IMR-90 (cell line): ENCODE data around the gene ELF5. TPM values are rescaled to one million over a fixed set of nuclear protein-coding genes. Genes with fewer than 3 reads are reported as not detected.

Experiments used
- ATAC-seq: fragments of 200-7000 bp; cut with Tn5 transposase; 2 replicates; pipeline ENCODE4 v1.9.1; 2020; ENCODE audit warnings: low read depth, mild to moderate bottlenecking, moderate library complexity
- BruUV-seq: library from RNA; stranded (reverse); fragments of 400-500 nt; replicated peaks from 2 replicates; lab custom pipeline; 2021; lab: Mats Ljungman, UMichigan
- CTCF ChIA-PET: fragments of 300-600 bp; formaldehyde crosslinking; extraction: SDS; loops from one replicate; lab custom pipeline; 2021; ENCODE audit warnings: antibody characterized with exemption; lab: Yijun Ruan, JAX
- POLR2A ChIA-PET: fragments of 300-600 bp; sonication (Branson Sonifier 250); formaldehyde crosslinking; loops from one replicate; lab custom pipeline; 2022; ENCODE audit warnings: antibody characterized with exemption; ENCODE audit not compliant: unreplicated experiment; lab: Charles Lee
- DNase-seq: peaks from one replicate; pipeline ENCODE4 v3.0.0; 2013
- H2AFZ ChIP-seq: replicated peaks from 2 replicates; pipeline ENCODE3; 2013; ENCODE audit warnings: low read length, mild to moderate bottlenecking; ENCODE audit not compliant: poor library complexity
- H2AK5ac ChIP-seq: 2 replicates; pipeline ENCODE4 v1.6.1; 2013; ENCODE audit warnings: low read depth, low read length, inconsistent platforms
- H2AK9ac ChIP-seq: replicated peaks from 2 replicates; pipeline ENCODE3; 2013; ENCODE audit warnings: mild to moderate bottlenecking, low read depth, low read length, moderate library complexity; ENCODE audit not compliant: poor library complexity
- H2BK120ac ChIP-seq: 2 replicates; pipeline ENCODE4 v1.6.1; 2013; ENCODE audit warnings: low read depth, low read length, inconsistent platforms
- H2BK15ac ChIP-seq: 3 replicates; pipeline ENCODE4 v1.6.1; 2013; ENCODE audit warnings: low read depth, low read length, inconsistent platforms
- H2BK20ac ChIP-seq: 2 replicates; pipeline ENCODE4 v1.6.1; 2013; ENCODE audit warnings: low read depth, mild to moderate bottlenecking, inconsistent platforms, low read length, moderate library complexity
- H2BK5ac ChIP-seq: 2 replicates; pipeline ENCODE4 v1.6.1; 2013; ENCODE audit warnings: mild to moderate bottlenecking, low read depth, low read length, inconsistent platforms; ENCODE audit not compliant: poor library complexity, severe bottlenecking
- H3K14ac ChIP-seq: replicated peaks from 2 replicates; pipeline ENCODE4 v1.6.1; 2013; ENCODE audit warnings: low read depth, low read length, inconsistent platforms
- H3K18ac ChIP-seq: 2 replicates; pipeline ENCODE4 v1.6.1; 2013; ENCODE audit warnings: low read depth, low read length, control low read depth
- H3K23ac ChIP-seq: 2 replicates; pipeline ENCODE4 v1.6.1; 2013; ENCODE audit warnings: low read depth, low read length, inconsistent platforms
- H3K27ac ChIP-seq: 2 replicates; pipeline ENCODE4 v1.5.1; 2013; ENCODE audit warnings: mild to moderate bottlenecking, control low read depth, low read length; ENCODE audit not compliant: insufficient read depth
- H3K27me3 ChIP-seq: 2 replicates; pipeline ENCODE4 v1.6.1; 2013; ENCODE audit warnings: low read length; ENCODE audit not compliant: control insufficient read depth, insufficient read depth
- H3K36me3 ChIP-seq: 2 replicates; pipeline ENCODE4 v1.6.1; 2013; ENCODE audit warnings: low read length, mixed read lengths; ENCODE audit not compliant: control insufficient read depth, insufficient read depth
- H3K4ac ChIP-seq: 2 replicates; pipeline ENCODE4 v1.6.1; 2013; ENCODE audit warnings: low read depth, low read length, inconsistent platforms
- H3K4me1 ChIP-seq: 2 replicates; pipeline ENCODE4 v1.6.1; 2013; ENCODE audit warnings: low read length, mixed read lengths; ENCODE audit not compliant: control insufficient read depth, insufficient read depth
- H3K4me2 ChIP-seq: 2 replicates; pipeline ENCODE4 v1.6.1; 2013; ENCODE audit warnings: low read depth, mild to moderate bottlenecking, control low read depth, low read length, moderate library complexity
- H3K4me3 ChIP-seq: 2 replicates; pipeline ENCODE4 v1.5.1; 2013; ENCODE audit warnings: low read depth, mild to moderate bottlenecking, control low read depth, low read length, moderate library complexity; ENCODE audit not compliant: insufficient read depth
- H3K56ac ChIP-seq: 2 replicates; pipeline ENCODE4 v1.6.1; 2013; ENCODE audit warnings: low read length, inconsistent platforms; ENCODE audit not compliant: insufficient read depth; ENCODE audit errors: extremely low read depth
- H3K79me1 ChIP-seq, 2 experiments: 2 replicates each; pipeline ENCODE4 v1.6.1; 2013; ENCODE audit warnings: low read length in 2 of 2, inconsistent platforms in 1 of 2, low read depth in 1 of 2
- H3K9ac ChIP-seq: 2 replicates; pipeline ENCODE4 v1.6.1; 2013; ENCODE audit warnings: low read depth, low read length, control low read depth
- H3K9me1 ChIP-seq: 2 replicates; pipeline ENCODE4 v1.6.1; 2013; ENCODE audit warnings: low read length, inconsistent platforms; ENCODE audit not compliant: insufficient read depth
- H3K9me3 ChIP-seq: 2 replicates; pipeline ENCODE4 v1.6.1; 2013; ENCODE audit warnings: low read length; ENCODE audit not compliant: control insufficient read depth, insufficient read depth
- H4K20me1 ChIP-seq: 2 replicates; pipeline ENCODE4 v1.6.1; 2013; ENCODE audit warnings: low read length, inconsistent platforms; ENCODE audit not compliant: insufficient read depth
- H4K5ac ChIP-seq: 2 replicates; pipeline ENCODE4 v1.6.1; 2013; ENCODE audit warnings: mild to moderate bottlenecking, low read depth, low read length, control low read depth
- H4K8ac ChIP-seq, 2 experiments: 2 replicates each; pipeline ENCODE4 v1.6.1; 2013; ENCODE audit warnings: low read depth in 2 of 2, low read length in 2 of 2, control low read depth in 1 of 2, inconsistent platforms in 1 of 2
- H4K91ac ChIP-seq: 2 replicates; pipeline ENCODE4 v1.6.1; 2013; ENCODE audit warnings: low read depth, low read length, inconsistent platforms; ENCODE audit not compliant: insufficient read depth
- BHLHE40 ChIP-seq: fragments of 150-350 bp; IDR thresholded peaks from 2 replicates; pipeline ENCODE4 v1.6.1; 2016; ENCODE audit warnings: mild to moderate bottlenecking, low read depth, low read length
- CEBPB ChIP-seq: IDR thresholded peaks from 2 replicates; pipeline ENCODE4 v1.6.1; 2012; ENCODE audit warnings: low read depth, low read length, improper control_type of control experiment
- CHD1 ChIP-seq: IDR thresholded peaks from 2 replicates; pipeline ENCODE4 v1.6.1; 2012; ENCODE audit warnings: low read depth, low read length, improper control_type of control experiment
- CTCF ChIP-seq: conservative IDR thresholded peaks from 2 replicates; pipeline ENCODE4 v1.5.1; 2012; ENCODE audit warnings: mild to moderate bottlenecking, low read depth, low read length, improper control_type of control experiment
- ELK1 ChIP-seq: fragments of 150-350 bp; IDR thresholded peaks from 2 replicates; pipeline ENCODE4 v1.6.1; 2016; ENCODE audit warnings: low read depth, mild to moderate bottlenecking, low read length, moderate library complexity, borderline replicate concordance
- FOS ChIP-seq: fragments of 150-350 bp; IDR thresholded peaks from 2 replicates; pipeline ENCODE4 v1.6.1; 2016; ENCODE audit warnings: low read depth, low read length
- MAFK ChIP-seq: IDR thresholded peaks from 2 replicates; pipeline ENCODE4 v1.6.1; 2012; ENCODE audit warnings: low read depth, low read length, improper control_type of control experiment
- MAZ ChIP-seq: IDR thresholded peaks from 2 replicates; pipeline ENCODE4 v1.6.1; 2012; ENCODE audit warnings: low read depth, mild to moderate bottlenecking, low read length, improper control_type of control experiment, moderate library complexity, borderline replicate concordance
- MXI1 ChIP-seq: IDR thresholded peaks from 2 replicates; pipeline ENCODE4 v1.6.1; 2012; ENCODE audit warnings: low read depth, mild to moderate bottlenecking, low read length, moderate library complexity, borderline replicate concordance
- NFE2L2 ChIP-seq: fragments of 150-350 bp; IDR thresholded peaks from 2 replicates; pipeline ENCODE4 v1.6.1; 2016; ENCODE audit warnings: low read depth, mild to moderate bottlenecking, low read length
- POLR2A ChIP-seq: IDR thresholded peaks from 2 replicates; pipeline ENCODE4 v1.6.1; 2012; ENCODE audit warnings: mild to moderate bottlenecking, low read depth, low read length
- RAD21 ChIP-seq: IDR thresholded peaks from 2 replicates; pipeline ENCODE4 v1.6.1; 2012; ENCODE audit warnings: low read length, improper control_type of control experiment
- RCOR1 ChIP-seq: IDR thresholded peaks from 2 replicates; pipeline ENCODE4 v1.6.1; 2012; ENCODE audit warnings: mild to moderate bottlenecking, low read length, improper control_type of control experiment; ENCODE audit not compliant: insufficient replicate concordance
- RFX5 ChIP-seq: IDR thresholded peaks from 2 replicates; pipeline ENCODE4 v1.8.0; 2012; ENCODE audit warnings: low read depth, mild to moderate bottlenecking, low read length, moderate library complexity
- SMC3 ChIP-seq: fragments of 150-350 bp; IDR thresholded peaks from 2 replicates; pipeline ENCODE4 v1.6.1; 2016; ENCODE audit warnings: low read depth, mild to moderate bottlenecking, antibody characterized with exemption, low read length, moderate library complexity
- USF2 ChIP-seq: fragments of 150-350 bp; IDR thresholded peaks from 2 replicates; pipeline ENCODE4 v1.6.1; 2017; ENCODE audit warnings: mild to moderate bottlenecking, antibody characterized with exemption, low read length, low read depth
- WGBS, 2 experiments: methylation state at CpG; one replicate each; pipeline versions ENCODE4 v1.1.5 to v1.1.7; 2013; ENCODE audit warnings: missing lambda C conversion rate in 2 of 2; ENCODE audit not compliant: insufficient read length in 1 of 2; ENCODE audit errors: extremely low coverage in 2 of 2; 5-methylcytosine and 5-hydroxymethylcytosine counted together
- dilution Hi-C: fragments of 300-500 bp; cut with HindIII; formaldehyde crosslinking; loops from one replicate; pipeline ENCODE4 v1.14.3; 2018; ENCODE audit warnings: low sequenced_read_pairs; ENCODE audit not compliant: unreplicated experiment
- in situ Hi-C: fragments of 300-500 bp; cut with MboI; formaldehyde crosslinking; loops from 3 replicates; pipeline ENCODE4 v1.14.3; 2019; ENCODE audit warnings: low sequenced_read_pairs, inconsistent platforms, mixed read lengths
- intact Hi-C: fragments of 100-400 bp; cut with micrococcal nuclease; formaldehyde crosslinking; loops from 2 replicates; pipeline ENCODE4 v1.10.0; 2022
- polyA plus RNA-seq, 3 experiments: library from polyadenylated mRNA; depleted of rRNA; stranded (reverse); fragments of >200 nt; gene quantifications; 2 replicates each; pipeline ENCODE4 v1.2.3, GENCODE V29; 2012; ENCODE audit warnings: low replicate concordance in 1 of 3
- total RNA-seq: library from RNA; depleted of rRNA; stranded (reverse); fragments of >200 nt; gene quantifications from 2 replicates; pipeline ENCODE4 v1.2.3, GENCODE V29; 2012

The ELF5 gene
- total and polyA plus RNA-seq, 2 of the 4 experiments (the other 2 are of a cell fraction) = not detected

GRCh38 chr11:34481307-34481706 is 32.3 kb downstream of the ELF5 start:
- Histone ChIP-seq H4K8ac (no peak overlapping the region), H2AK9ac (no peak overlapping the region), H4K5ac (no peak overlapping the region), H2AFZ (no peak overlapping the region), H3K23ac (no peak overlapping the region), H2BK5ac (no peak overlapping the region), H2BK120ac (no peak overlapping the region), H3K9ac (no peak overlapping the region), H2BK15ac (no peak overlapping the region), H3K27ac (no peak overlapping the region), H3K4me3 (no peak overlapping the region), H3K9me3 (no peaks in the 10 kb centered on the region), H3K56ac (no peak overlapping the region), H2AK5ac (no peak overlapping the region), H3K4me2 (no peak overlapping the region), H2BK20ac (no peak overlapping the region), H4K91ac (no peak overlapping the region), H3K4me1 (peaks cover 3% of the 10 kb centered on the region; the same call in 1 of the 2 replicates), H3K4ac (no peak overlapping the region), H3K18ac (no peak overlapping the region), H3K79me1 (no peaks in the 10 kb centered on the region), H3K9me1 (no peaks in the 10 kb centered on the region), H3K14ac (no peak overlapping the region), H3K27me3 (peaks cover 26% of the 10 kb centered on the region), H3K36me3 (no peaks in the 10 kb centered on the region), H4K20me1 (no peaks in the 10 kb centered on the region)
- dilution Hi-C loops (no loop called here), intact Hi-C loops (no loop called here), in situ Hi-C loops (no loop called here)
- ChIA-PET POLR2A (no interaction called here), CTCF (interaction anchor here (0.6 to 0.8 kb wide), 2 partner anchors 11 to 98 kb away, joined by 3 to 8 read pairs; no protein-coding TSS in a partner anchor)
- DNase-seq (no peak), ATAC-seq (no peak)
- TF ChIP-seq ELK1 (no peak), BHLHE40 (no peak), CHD1 (no peak), POLR2A (no peak), MAFK (no peak), RCOR1 (no peak), CEBPB (no peak), RFX5 (no peak), CTCF (no peak), SMC3 (no peak), MXI1 (no peak), USF2 (no peak), FOS (no peak), NFE2L2 (no peak), MAZ (no peak), RAD21 (no peak)
- no TSS peak for BruUV-seq
- WGBS, 2 experiments = no CpG with 5 or more reads among the region's 3 CpGs
